ENCODE results near the gene ARSJ. TPM values are rescaled to one million over a fixed set of nuclear protein-coding genes. Genes with fewer than 3 reads are reported as not detected.

The ARSJ gene
- total RNA-seq, 3 donors from 2014 or later (not counting 1 experiment from before 2014, with no cell fraction given), result 1.5 to 2.3 (median 1.5) TPM

GRCh38 chr4:113882668-113883067 lies 96.8 kb downstream of the ARSJ start:
- ATAC-seq (no peak), DNase-seq (no peak)
- intact Hi-C loops (cut with micrococcal nuclease), result no loop called here
- Histone ChIP-seq H3K9me3 (ENCODE audit: control insufficient read depth, insufficient read depth, low read length) (no peaks in the 10 kb centered on the region), H3K4me1 (ENCODE audit: control insufficient read depth, insufficient read depth, low read length) (no peaks in the 10 kb centered on the region), H3K27me3 (ENCODE audit: control insufficient read depth, insufficient read depth, low read length) (no peaks in the 10 kb centered on the region), H3K36me3 (ENCODE audit: control insufficient read depth, insufficient read depth, low read length) (no peaks in the 10 kb centered on the region), H3K27ac (ENCODE audit: low read length) (no peak overlapping the region), H3K4me3 (ENCODE audit: low read length) (no peak overlapping the region)
- H3K36me3 Mint-ChIP-seq, result no peaks in the 10 kb centered on the region
- peaks cover 0 to 3% of the 10 kb centered on the region in 2 donors for H3K27me3 Mint-ChIP-seq (ENCODE audit: low read depth in 2 of 2)
- no CpG with 5 or more reads among the region's 1 CpG for WGBS (ENCODE audit: insufficient coverage)
- no peak for TF ChIP-seq CTCF (IDR thresholded peaks at IDR 0.05)
- no peak overlapping the region for H3K4me3 Mint-ChIP-seq
- H3K4me1 Mint-ChIP-seq, result no peaks in the 10 kb centered on the region
- H3K27ac Mint-ChIP-seq, result no peak overlapping the region
- H3K9me3 Mint-ChIP-seq, result no peaks in the 10 kb centered on the region

GRCh38 chr4:113881256-113881655 lies 98.2 kb downstream of the ARSJ start:
- no peaks in the 10 kb centered on the region for H3K36me3 Mint-ChIP-seq

GRCh38 chr4:113880240-113881028 lies 99.0 kb downstream of the ARSJ start:
- Mint-ChIP-seq H3K4me1 (no peaks in the 10 kb centered on the region), H3K9me3 (no peaks in the 10 kb centered on the region), H3K4me3 (no peak overlapping the region), H3K27ac (no peak overlapping the region), H3K27me3 (ENCODE audit: low read depth in 2 of 2) (peaks cover 0 to 3% of the 10 kb centered on the region in 2 donors), H3K36me3 (no peaks in the 10 kb centered on the region)
- DNase-seq (no peak), ATAC-seq (no peak)
- Histone ChIP-seq H3K27ac (ENCODE audit: low read length) (no peak overlapping the region), H3K27me3 (ENCODE audit: control insufficient read depth, insufficient read depth, low read length) (no peaks in the 10 kb centered on the region), H3K36me3 (ENCODE audit: control insufficient read depth, insufficient read depth, low read length) (no peaks in the 10 kb centered on the region), H3K9me3 (ENCODE audit: control insufficient read depth, insufficient read depth, low read length) (no peaks in the 10 kb centered on the region), H3K4me3 (ENCODE audit: low read length) (no peak overlapping the region), H3K4me1 (ENCODE audit: control insufficient read depth, insufficient read depth, low read length) (peaks cover 1% of the 10 kb centered on the region)
- 61% methylated on average over 2 of the region's 3 CpGs for WGBS (ENCODE audit: insufficient coverage)
- intact Hi-C loops (cut with micrococcal nuclease), result no loop called here
- no peak for TF ChIP-seq CTCF (IDR thresholded peaks at IDR 0.05)

More at GRCh38 chr4:113881256-113881655, 98.2 kb downstream of the ARSJ start:
- intact Hi-C loops (cut with micrococcal nuclease), result no loop called here
- H3K4me1 Mint-ChIP-seq, result no peaks in the 10 kb centered on the region
- H3K27me3 Mint-ChIP-seq (ENCODE audit: low read depth in 2 of 2), result peaks cover 0 to 3% of the 10 kb centered on the region in 2 donors
- H3K27ac ChIP-seq (ENCODE audit: low read length), result no peak overlapping the region
- ATAC-seq (no peak), DNase-seq (no peak)
- no peaks in the 10 kb centered on the region for H3K4me1 ChIP-seq (ENCODE audit: control insufficient read depth, insufficient read depth, low read length)
- no peaks in the 10 kb centered on the region for H3K27me3 ChIP-seq (ENCODE audit: control insufficient read depth, insufficient read depth, low read length)
- H3K27ac Mint-ChIP-seq, result no peak overlapping the region
- no peak overlapping the region for H3K4me3 Mint-ChIP-seq
- H3K4me3 ChIP-seq (ENCODE audit: low read length), result no peak overlapping the region
- no peak for TF ChIP-seq CTCF (IDR thresholded peaks at IDR 0.05)
- H3K9me3 Mint-ChIP-seq, result no peaks in the 10 kb centered on the region
- no peaks in the 10 kb centered on the region for H3K36me3 ChIP-seq (ENCODE audit: control insufficient read depth, insufficient read depth, low read length)
- H3K9me3 ChIP-seq (ENCODE audit: control insufficient read depth, insufficient read depth, low read length), result no peaks in the 10 kb centered on the region
- WGBS (ENCODE audit: insufficient coverage), result 70% methylated on average over 2 of the region's 2 CpGs
